Measurements from ENCODE around the gene DCLK1.
"Not testable (repeated sequence)": the region's sequence is repeated elsewhere in the genome, so short reads cannot be mapped to it uniquely, and the experiment has no call there.

Gene DCLK1

GRCh38 chr13:36130552-36131221 is 495 bp downstream of the DCLK1 start:
- no peak for DNase-seq

GRCh38 chr13:36130193-36130551 is 1.0 kb downstream of the DCLK1 start:
- no peak for DNase-seq

- DNase-seq = no peak
Measured at GRCh38 chr13:36129539-36129938, 1.6 kb downstream of the DCLK1 start.

GRCh38 chr13:36126491-36126890 is 4.7 kb downstream of the DCLK1 start:
- no peak for DNase-seq

- DNase-seq = no peak
Measured at GRCh38 chr13:36125841-36126240, 5.3 kb downstream of the DCLK1 start.

GRCh38 chr13:36124236-36124822 is 6.9 kb downstream of the DCLK1 start:
- DNase-seq = no peak

- DNase-seq = no peak
Measured at GRCh38 chr13:36115306-36115705, 15.9 kb downstream of the DCLK1 start.

- DNase-seq = no peak
Measured at GRCh38 chr13:36114233-36114632, 16.9 kb downstream of the DCLK1 start.

- no peak for DNase-seq
Measured at GRCh38 chr13:36108954-36109353, 22.2 kb downstream of the DCLK1 start.

- no peak for DNase-seq
Measured at GRCh38 chr13:36108342-36108741, 22.8 kb downstream of the DCLK1 start.

- DNase-seq = no peak
Measured at GRCh38 chr13:36107521-36107920, 23.7 kb downstream of the DCLK1 start.

- no peak for DNase-seq
Measured at GRCh38 chr13:36105726-36106125, 25.5 kb downstream of the DCLK1 start.

GRCh38 chr13:36102721-36103120 is 28.5 kb downstream of the DCLK1 start:
- no peak for DNase-seq

- not testable (repeated sequence) for DNase-seq
Measured at GRCh38 chr13:36101907-36102306, 29.3 kb downstream of the DCLK1 start.

GRCh38 chr13:36101157-36101556 is 30.0 kb downstream of the DCLK1 start:
- DNase-seq = no peak

- DNase-seq = no peak
Measured at GRCh38 chr13:36098080-36098479, 33.1 kb downstream of the DCLK1 start.

- DNase-seq = no peak
Measured at GRCh38 chr13:36096461-36097416, 34.4 kb downstream of the DCLK1 start.

GRCh38 chr13:36094478-36094877 is 36.7 kb downstream of the DCLK1 start:
- DNase-seq = no peak

GRCh38 chr13:36090592-36090991 is 40.6 kb downstream of the DCLK1 start:
- no peak for DNase-seq

- DNase-seq = no peak
Measured at GRCh38 chr13:36089130-36089647, 42.0 kb downstream of the DCLK1 start.

- DNase-seq = no peak
Measured at GRCh38 chr13:36088463-36088862, 42.7 kb downstream of the DCLK1 start.

- no peak for DNase-seq
Measured at GRCh38 chr13:36088001-36088400, 43.2 kb downstream of the DCLK1 start.

GRCh38 chr13:36086117-36086516 is 45.1 kb downstream of the DCLK1 start:
- no peak for DNase-seq

GRCh38 chr13:36084131-36084530 is 47.1 kb downstream of the DCLK1 start:
- no peak for DNase-seq
